Activated naive CD8-positive, alpha-beta T cell treated with anti-CD3 and anti-CD28 coated beads, Interleukin-2, amount 50 U/mL, for 16 hours (primary cell): ENCODE data around the gene TACR1.
"Not testable (repeated sequence)": the region's sequence is repeated elsewhere in the genome, so short reads cannot be mapped to it uniquely, and the experiment has no call there.

Source experiments
- DNase-seq: peaks from one replicate; pipeline ENCODE4 v3.0.0-alpha.2; 2020; ENCODE audit warnings: low read depth, low spot score

The TACR1 gene

GRCh38 chr2:75146221-75146605 is 53.1 kb downstream of the TACR1 start:
- DNase-seq: not testable (repeated sequence)

- no peak for DNase-seq
These were observed 57.2 kb downstream of the TACR1 start for GRCh38 chr2:75142081-75142480.

GRCh38 chr2:75140288-75140687 is 59.0 kb downstream of the TACR1 start:
- no peak for DNase-seq

GRCh38 chr2:75139171-75139570 is 60.1 kb downstream of the TACR1 start:
- DNase-seq: no peak

- DNase-seq: no peak
These were observed 60.8 kb downstream of the TACR1 start for GRCh38 chr2:75138528-75138927.

GRCh38 chr2:75135776-75136400 is 63.4 kb downstream of the TACR1 start:
- no peak for DNase-seq

GRCh38 chr2:75134860-75135259 is 64.5 kb downstream of the TACR1 start:
- DNase-seq: no peak

GRCh38 chr2:75133621-75134570 is 65.4 kb downstream of the TACR1 start:
- DNase-seq: no peak

GRCh38 chr2:75130171-75130570 is 69.1 kb downstream of the TACR1 start:
- no peak for DNase-seq

GRCh38 chr2:75123876-75124275 is 75.4 kb downstream of the TACR1 start:
- no peak for DNase-seq

GRCh38 chr2:75113231-75113869 is 86.0 kb downstream of the TACR1 start:
- no peak for DNase-seq

- no peak for DNase-seq
These were observed 90.3 kb downstream of the TACR1 start for GRCh38 chr2:75108937-75109482.

- DNase-seq: no peak
These were observed 97.3 kb downstream of the TACR1 start for GRCh38 chr2:75102011-75102410.

GRCh38 chr2:75100801-75101151 is 98.5 kb downstream of the TACR1 start:
- DNase-seq: no peak

GRCh38 chr2:75100011-75100800 is 99.1 kb downstream of the TACR1 start:
- DNase-seq: no peak

GRCh38 chr2:75099521-75099922 is 99.8 kb downstream of the TACR1 start:
- no peak for DNase-seq

- no peak for DNase-seq
These were observed 100.5 kb downstream of the TACR1 start for GRCh38 chr2:75098856-75099255.

GRCh38 chr2:75097831-75098230 is 101.5 kb downstream of the TACR1 start:
- DNase-seq: no peak

- DNase-seq: no peak
These were observed 104.9 kb downstream of the TACR1 start for GRCh38 chr2:75094405-75094804.

GRCh38 chr2:75090770-75091515 is 108.4 kb downstream of the TACR1 start:
- DNase-seq: no peak

GRCh38 chr2:75089471-75089870 is 109.8 kb downstream of the TACR1 start:
- DNase-seq: no peak
